ENCODE measurements around the gene GFPT2.

The GFPT2 gene

DNA sequence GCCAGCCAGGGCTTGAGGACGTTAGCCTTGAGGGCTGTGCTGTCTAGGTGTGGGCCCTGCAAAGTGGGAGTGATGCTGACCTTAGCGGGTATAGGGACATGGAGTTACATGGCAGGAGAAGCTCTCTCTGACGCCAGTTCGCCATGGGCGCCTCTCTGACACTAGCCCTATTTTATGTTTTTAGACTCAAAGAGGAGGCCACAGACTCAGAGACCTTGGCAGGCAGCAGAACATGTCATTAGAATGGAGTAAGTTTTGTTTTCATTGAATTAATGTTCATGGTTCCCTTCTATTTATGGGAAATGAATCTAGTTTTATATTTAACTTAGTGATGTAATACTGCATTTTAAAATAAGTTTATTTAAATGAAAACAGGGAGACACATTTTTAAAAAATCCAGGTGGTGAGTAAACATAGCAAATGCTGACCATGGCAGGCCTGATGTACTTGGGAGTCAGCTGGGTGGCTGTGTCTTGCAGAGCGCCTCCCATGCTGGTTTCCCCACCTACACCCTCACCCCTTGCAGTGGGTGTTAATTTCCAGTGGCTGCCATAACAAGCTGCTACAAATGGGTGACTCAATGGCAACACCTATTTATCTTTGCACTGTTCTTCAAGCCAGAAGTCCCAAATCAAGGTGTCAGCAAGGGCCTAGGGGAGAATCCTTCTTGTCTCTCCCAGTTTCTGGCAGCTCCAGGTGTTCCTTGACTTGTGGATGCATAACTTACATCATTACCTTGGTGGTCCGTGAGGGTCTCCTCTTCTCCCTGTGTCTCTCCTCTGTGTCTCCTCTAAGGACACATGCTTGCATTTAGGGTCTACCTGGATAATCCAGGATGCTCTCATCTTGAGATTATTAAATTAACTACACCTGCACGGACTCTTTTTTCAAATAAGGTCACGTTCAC, 25.6 kb upstream of the GFPT2 start:
- DNase-seq = no peak

DNA sequence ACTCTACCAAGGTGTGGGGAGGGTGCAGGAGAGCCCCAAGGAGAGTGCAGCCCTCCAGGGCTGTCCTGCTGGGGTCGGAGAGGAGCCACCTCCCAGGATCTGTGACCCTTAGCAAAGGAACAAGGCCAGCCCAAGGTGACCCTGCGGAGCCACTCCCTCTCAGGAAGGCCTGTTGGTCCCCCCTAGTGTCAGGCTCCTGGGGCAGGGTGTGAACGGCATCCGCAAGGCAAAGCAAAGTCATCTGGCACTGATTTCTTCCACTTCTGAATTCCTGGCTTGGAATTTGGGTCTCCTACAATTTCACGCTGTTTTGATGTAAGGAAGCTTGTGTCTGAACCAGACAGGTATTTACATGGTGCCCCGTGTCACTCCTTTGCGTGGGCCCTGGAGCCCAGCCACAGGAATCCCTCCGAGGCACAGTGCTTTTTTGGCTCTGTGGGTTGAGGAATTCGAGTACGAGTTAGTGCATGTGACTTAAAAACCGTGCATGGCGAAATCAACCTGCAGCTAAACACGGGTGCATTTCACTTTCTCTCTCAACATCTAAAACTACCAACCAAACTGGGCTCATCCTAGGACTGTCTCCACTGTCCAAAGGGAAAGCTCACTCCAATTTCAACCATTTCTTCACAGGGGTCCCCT, 24.5 kb upstream of the GFPT2 start:
- no peak for DNase-seq

DNA sequence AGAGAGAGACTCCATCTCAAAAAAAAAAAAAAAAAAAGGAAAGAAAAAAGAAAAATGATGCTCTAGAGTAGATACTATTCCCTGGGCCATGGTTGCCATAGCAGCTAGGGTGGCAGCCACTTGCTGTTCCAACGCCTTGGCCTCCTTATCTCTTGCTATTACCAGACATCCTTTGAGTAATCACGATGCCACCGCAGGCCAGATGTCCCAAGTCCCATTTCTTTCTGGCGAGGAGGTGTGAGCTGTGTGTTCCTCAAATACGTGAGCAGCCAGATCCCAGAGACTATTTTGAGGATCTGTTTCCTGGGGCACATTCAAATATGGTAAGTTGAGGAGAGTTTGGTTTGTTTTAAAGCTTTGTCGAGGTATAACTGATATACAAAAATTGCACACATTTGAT, 23.4 kb upstream of the GFPT2 start:
- no peak for DNase-seq

DNA sequence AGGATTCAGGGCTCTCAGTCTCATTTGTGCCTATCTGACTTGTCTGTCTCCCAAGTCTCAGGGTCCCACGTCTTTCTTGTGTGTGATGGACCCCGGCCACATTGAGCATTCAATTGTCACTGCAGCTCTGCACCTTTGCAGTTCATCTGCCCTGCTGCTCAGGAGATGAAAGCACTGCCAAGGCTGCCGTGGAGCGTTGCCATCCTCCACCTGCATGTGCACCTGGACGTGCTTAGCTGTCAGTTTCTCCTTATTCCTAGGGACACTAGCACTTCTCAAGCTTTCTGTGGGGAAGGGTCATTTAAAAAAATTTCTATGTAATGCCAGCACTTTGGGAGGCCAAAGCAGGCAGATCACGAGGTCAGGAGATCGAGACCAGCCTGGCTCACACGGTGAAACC, 22.8 kb upstream of the GFPT2 start:
- no peak for DNase-seq

DNA sequence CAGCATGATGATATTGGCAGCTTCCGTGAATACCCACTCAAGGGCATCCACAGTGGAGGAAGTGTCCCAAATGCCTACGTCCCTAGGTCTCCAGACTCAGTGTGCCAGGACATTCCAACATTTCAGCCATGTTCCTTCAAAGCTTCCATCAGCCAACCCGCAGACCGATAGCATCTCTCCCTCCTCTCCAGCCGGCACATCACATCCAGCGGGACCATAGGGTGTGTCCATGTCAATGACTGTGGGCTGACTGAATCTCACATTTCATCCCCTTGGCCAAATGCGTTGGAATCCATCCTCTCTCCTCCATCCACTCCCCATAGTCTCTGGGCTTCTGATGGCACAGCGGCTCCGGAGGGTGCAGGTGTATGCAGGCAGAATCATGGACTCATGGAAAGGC, 22.2 kb upstream of the GFPT2 start:
- no peak for DNase-seq

DNA sequence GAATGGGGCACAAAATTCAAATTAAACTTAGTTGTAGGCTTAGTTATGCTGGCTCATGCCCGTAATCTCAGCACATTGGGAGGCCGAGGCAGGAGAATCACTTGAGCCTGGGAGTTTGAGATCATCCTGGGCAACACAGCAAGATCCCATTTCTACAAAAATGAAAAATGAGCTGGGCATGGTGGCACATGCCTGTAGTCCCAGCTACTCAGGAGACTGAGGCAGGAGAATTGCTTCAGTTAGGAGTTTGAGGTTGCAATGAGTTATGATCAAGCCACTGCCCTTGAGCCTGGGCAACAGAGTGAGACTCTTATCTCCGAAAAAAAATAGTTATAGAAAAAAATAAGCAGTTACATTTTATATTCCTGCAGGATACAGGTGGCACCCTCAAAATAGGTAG, 20.7 kb upstream of the GFPT2 start:
- DNase-seq = no peak

DNA sequence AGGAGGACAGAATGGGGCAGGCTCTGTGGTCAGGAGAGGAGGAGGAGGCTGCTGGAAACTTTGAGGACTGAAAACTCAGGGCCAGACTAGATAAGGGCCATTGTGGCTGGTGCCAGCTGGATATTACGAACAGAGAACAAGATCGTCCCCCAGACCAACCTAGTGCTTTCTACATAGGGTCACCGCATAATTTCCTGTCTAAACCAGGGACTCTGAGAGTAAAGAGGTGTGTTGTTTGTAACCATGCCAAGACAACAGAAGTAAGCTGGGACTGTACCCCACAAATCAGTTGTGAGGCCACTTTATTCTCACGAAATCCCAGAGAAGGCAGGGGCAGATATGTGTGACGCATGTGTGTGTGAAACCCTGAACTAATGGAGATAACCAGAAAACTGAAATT, 20.3 kb upstream of the GFPT2 start:
- DNase-seq = no peak

DNA sequence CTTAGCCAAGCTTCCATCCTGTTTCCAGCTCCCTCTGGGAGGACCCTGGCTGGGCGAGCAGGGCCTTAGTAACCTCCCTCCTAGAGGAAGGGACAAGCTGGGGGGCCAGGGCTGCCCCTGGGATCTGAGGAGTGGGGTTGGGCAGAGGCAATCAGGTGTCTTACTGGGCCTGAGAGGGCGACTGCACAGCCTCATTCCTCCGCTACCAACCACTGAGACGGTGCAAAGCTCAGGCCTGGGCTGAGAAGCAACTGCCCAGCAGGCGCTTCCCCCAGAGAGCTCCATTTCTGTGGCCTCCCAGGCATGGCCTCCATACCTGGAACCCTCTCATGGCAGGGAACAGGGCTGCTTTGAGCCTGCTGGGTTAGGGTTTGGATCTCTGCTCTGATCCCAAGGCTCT, 18.8 kb upstream of the GFPT2 start:
- no peak for DNase-seq

DNA sequence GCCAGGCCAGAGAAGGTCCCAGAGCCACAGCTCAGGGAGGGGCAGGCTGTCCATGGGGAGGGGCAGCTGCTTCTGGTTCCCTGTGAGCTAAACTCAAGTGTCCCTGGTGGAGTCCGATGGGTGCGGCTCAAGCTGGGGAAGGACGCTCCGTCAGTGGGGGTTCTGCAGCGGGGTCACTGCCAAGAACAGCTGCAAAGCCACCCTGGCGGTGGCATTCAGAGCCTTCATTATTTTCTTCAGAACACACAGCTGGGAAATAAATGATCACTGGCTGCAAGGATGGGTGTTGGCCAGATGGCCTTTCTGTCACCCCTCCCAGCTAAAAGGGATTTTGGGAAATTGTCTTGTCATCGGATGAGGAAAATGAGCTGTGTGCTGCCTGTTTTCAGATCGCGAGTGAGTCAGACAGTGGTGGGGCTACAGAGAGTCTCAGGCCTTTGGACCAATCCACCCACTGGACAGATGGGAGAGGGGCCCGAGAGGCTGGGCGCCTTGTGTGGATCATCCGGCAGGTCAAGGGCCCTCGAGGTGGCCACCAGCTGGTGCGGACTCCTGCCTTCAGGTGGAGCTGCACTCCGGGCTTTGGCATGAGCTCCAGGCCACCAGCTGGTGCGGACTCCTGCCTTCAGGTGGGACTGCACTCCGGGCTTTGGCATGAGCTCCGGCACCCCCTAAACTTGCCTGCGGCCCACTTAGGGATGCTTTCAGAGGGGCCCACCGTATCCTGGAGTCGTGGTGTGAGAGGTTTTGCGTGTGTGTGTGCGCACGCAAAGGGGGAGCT, 17.9 kb upstream of the GFPT2 start:
- DNase-seq = no peak

DNA sequence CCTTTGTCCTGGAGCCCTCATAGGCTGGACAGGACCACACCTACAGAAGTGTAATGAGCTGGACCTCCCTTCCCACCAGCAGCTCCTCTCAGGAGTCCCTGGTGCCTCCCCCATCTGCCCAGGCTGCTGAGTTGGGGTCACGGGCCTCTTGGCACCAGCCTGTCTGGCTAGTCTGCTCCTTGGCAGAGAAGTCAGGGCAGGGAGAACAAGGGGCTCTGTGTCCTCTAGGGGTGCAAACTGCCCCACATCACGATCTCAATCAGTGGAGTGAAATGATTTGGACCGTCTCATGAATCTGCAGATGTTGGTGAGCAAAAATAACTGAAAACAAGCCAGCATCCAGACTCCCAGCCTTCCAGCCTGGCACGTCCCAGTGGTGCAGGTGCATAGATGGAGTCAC, 14.9 kb upstream of the GFPT2 start:
- DNase-seq = no peak

DNA sequence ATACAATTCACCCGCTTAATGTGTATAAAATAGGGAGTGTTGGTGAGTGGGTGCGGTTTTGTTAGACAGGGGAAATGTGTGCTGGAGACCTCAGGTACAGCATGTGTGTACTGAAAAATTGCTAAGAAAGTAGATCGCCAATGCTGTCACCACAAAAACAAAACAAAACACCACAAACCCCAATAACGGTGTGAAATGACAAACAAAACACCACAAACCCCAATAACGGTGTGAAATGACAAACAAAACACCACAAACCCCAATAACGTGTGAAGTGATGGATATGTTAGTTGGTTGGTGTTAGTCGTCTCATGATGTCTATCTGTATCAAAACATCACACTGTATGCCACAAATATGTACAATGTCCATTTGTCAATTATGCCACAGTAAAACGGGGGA, 14.2 kb upstream of the GFPT2 start:
- no peak for DNase-seq

DNA sequence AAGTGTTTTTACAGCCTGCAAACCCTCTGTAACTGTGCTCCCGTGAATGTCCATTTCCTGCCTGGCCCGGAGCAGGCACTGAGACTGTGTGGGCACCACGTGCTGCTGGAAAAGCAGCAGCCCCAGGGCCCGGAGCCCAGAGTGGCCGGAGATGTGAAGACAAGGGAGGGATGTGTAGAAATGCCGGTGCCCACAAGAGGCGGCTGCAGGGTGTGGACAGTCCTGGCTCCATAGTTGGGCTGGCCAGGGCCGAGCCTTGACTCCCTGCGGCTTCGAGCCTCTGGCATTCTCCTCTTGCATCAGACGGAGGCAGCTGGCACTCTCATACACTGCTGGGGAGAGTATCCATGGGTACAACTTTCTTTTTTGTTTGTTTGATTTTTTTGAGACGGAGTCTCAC, 13.2 kb upstream of the GFPT2 start:
- no peak for DNase-seq

DNA sequence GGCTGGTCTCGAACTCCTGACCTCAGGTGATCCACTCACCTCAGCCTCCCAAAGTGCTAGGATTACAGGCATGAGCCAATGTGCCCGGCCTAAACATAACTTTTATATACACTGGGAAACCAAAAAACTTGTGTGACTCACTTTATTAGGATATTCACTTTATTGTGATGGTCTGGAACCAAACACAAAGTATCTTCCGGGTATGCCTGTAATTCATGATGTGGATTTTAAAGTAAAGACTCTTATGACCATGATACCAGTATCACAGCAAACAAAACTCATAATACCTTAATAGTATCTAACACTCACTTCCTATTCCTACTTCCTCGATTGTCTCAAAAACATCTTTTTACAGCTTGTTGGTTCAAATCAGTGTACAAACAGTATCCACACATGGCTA, 12.7 kb upstream of the GFPT2 start:
- DNase-seq = no peak

DNA sequence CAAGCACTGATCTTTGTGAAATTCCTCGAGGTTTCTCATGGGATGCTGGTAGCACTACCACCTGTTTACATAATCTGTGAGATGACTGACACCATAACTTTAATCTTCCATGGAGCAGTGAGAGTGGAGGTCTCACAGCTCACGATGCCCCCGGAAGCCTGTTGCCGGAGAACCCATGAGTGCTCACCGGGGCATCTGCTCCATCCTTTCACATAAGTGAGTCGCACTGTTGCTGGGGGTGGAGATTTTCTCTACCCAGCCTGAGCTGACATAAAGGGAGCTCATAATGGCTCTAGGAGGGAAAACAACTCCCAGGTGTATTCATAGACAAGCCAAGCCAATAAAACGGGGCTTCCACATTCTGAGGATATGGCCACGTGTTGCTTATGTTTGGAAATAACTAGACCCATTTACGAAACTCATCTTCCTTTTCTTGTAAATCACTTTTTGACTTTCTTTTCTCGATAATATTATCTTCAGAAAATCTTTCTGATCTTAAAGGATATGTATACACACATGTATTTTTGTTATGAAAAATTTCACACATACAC, 11.2 kb upstream of the GFPT2 start:
- no peak for DNase-seq

DNA sequence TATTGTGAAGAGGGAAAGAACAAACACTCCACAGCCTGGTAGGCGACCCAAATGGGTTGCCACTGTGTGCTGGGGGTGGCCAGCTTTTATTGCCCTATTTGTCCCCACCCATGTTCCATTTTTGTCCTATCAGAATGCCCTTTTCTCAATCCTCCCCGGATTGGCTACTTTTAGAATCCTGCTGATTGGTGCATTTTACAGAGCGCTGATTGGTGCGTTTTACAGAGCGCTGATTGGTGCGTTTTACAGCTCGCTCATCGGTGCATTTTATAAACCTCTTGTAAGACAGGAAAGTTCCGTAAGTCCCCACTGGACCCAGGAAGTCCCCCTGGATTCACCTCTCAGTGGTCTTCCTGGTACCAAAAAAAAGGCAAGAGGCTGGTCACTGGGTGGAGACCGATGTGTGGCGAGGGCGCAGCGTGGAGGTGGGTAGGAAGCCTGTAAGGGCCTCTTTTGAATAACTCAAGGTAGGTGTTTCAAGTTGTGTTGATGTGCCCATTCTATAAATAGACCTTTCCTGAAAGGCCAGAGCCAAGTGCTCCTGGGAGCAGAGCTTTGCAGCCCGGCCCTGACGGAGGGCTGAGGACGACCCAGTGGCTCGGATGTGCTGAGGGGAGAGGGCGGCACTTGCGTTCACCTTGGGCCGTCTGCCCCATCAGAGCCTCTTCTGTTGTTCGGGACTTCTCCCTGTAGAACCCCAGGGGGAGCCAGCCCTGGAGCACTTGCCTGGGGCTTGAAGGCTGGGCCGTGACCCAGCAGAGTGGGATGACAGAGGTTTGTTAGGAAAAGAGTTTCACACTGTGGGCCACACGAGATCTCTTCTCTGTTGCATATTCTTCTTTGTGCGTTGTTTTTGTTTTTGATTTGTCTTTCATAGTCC, 7.2 kb upstream of the GFPT2 start:
- DNase-seq = no peak

DNA sequence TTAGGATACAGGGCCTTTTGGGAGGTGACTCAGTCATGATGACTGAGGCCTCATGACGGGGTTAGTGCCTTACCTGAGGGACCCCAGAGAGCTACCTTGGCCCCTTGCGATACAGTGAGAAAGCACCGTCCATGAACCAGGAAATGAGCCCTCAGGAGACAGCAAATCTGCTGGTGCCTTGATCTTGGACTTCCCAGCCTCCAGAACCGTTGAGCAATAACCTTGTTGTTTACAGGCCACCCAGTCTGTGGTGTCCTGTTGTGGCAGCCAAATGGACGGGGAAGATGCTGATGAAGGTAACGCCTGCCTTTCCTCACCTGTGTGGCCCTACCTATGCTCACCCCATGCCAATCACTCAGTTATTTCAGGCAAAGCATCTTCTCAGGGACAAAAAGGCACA, 5.6 kb upstream of the GFPT2 start:
- no peak for DNase-seq

DNA sequence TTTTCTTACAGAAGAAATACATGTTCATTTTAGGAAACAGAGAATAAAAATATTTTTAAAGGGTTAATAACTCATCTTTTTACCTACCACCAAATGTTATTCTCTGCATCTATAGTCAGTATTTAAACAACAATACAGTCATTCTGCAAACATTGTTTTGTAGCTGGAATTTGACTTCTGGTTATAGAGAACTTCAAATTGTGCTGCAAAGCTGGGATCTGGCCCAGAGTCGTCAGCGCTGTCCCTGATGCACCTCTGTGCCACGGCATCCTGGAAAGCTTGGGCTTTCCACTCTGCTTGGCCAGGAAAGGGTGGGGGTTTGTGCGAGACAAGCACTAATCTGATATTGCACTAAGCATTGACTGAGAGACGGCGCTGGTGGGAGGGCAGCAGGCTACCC, 5.0 kb upstream of the GFPT2 start:
- DNase-seq = no peak

DNA sequence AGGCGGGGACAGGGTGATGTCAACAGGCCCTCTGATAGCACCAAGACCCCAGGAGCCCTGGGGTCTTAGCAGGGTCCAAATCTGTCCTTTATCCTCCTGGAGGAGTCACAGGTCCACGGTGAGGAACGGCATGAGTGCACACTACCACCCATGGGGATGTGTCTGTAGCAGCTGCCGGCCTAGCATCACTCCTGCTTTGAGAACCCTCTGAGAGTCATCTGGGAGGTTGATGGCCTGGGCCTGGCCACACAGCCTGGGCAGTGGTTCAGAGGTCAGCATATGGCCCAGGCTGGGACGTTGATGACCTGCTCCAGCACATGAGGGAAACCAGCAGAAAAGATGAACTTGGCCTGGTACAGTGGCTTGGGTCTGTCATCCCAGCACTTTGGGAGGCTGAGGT, 1.8 kb upstream of the GFPT2 start:
- no peak for DNase-seq

DNA sequence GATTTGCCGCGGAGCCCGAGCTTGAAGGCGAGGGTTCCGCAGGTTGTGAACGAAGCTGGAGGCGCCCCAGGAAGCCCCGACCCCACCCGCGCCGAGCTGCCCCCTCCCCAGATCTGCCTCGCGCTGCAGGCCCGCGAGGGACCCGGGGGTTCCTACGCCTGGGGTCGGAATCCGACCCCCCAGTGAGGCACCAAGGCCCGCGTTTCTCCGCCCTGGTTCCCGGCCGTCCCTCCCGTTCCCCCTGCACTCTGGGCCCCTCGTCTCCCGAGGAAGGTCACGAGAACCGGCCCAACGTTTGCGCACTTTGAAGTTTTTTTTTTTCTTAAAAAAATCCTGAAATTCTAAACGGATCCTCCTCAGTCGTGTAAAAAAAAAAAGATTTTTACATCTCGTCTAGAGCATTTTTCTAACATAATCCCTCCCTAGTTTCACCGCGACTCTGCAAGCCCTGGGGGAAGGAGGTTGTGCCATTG, 880 bp upstream of the GFPT2 start:
- DNase-seq = no peak

DNA sequence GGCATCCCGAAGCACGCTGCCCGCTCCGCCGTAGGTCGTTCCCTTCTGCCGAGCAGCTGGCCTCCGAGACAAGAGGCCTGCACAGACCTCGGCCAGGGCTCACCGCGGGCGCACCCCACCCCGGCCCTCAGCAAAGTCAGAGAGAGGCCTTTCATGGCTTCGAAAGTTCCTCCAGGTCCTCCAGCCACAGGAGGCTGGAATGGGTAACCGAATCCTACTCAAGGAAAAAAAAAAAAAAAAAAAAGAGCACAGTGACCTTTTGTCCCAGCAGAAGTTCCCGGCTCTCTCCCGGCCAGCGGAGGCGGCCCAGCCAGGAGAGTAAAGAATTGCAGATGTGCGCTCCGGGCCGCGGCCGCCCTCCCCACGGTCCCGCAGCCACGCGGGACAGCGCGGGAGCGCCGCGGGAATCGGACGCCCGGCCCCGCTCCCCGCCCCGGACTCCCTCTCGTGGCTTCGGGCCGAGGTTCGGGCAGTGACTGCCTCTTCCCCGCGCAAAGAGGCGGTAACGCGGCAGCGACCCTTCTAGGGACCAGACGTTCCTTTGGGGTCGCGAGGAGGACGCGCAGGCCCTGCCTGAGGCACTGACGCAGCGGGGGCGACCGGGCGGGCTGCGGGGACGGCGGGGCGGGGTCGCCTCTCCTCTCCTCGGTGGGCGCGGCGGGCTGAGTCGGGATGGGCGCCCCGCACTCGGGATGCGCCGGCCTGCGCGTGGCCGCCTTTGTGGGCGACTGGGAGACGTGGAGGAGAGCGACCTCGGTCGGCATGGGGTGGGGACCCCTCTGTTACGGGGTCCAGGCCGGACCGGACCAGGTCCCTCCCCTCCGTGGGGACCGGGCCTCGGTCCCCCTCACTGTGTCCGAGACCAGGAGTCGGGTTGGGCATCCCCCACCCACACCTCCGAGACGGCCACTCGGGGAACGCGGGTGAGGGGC, 754 bp downstream of the GFPT2 start:
- peak; percentile 6 for DNase-seq
